Fibroblast of lung (primary cell): Measurements from ENCODE around the gene IQCF2. TPM values are rescaled to one million over a fixed set of nuclear protein-coding genes. Genes with fewer than 3 reads are reported as not detected.

Experiments used
- DNase-seq, 2 donors: peaks; one replicate each; pipeline versions ENCODE4 v3.0.0 to v3.0.0-alpha.2; 2010; ENCODE audit warnings: low read depth in 2 of 2
- H2AFZ ChIP-seq: 2 replicates; pipeline ENCODE4 v1.5.1; 2012; ENCODE audit warnings: low read length, control low read depth, inconsistent platforms
- H3K27ac ChIP-seq: 2 replicates; pipeline ENCODE4 v1.5.1; 2011; ENCODE audit warnings: low read length, control low read depth; ENCODE audit not compliant: insufficient read depth
- H3K27me3 ChIP-seq: 2 replicates; pipeline ENCODE4 v1.5.1; 2011; ENCODE audit warnings: mild to moderate bottlenecking, low read length; ENCODE audit not compliant: control insufficient read depth, insufficient read depth
- H3K36me3 ChIP-seq: 2 replicates; pipeline ENCODE4 v1.5.1; 2011; ENCODE audit warnings: low read length; ENCODE audit not compliant: control insufficient read depth, insufficient read depth
- H3K4me1 ChIP-seq: 2 replicates; pipeline ENCODE4 v1.5.1; 2011; ENCODE audit warnings: low read length; ENCODE audit not compliant: control insufficient read depth, insufficient read depth; ENCODE audit errors: extremely low read depth
- H3K4me2 ChIP-seq: 2 replicates; pipeline ENCODE4 v1.5.1; 2011; ENCODE audit warnings: low read length, control low read depth; ENCODE audit not compliant: insufficient read depth; ENCODE audit errors: extremely low read depth
- H3K4me3 ChIP-seq, 4 experiments: fragments of 200-600 bp in 1 of 4; sonication (generic) in 1 of 4; replicated peaks in 1 of 4; 2 replicates each; pipeline ENCODE4 v1.5.1; 2011 to 2016; ENCODE audit warnings: low read length in 4 of 4, low read depth in 3 of 4, mild to moderate bottlenecking in 3 of 4, control low read depth in 2 of 4, inconsistent platforms in 1 of 4, mixed read lengths in 1 of 4; ENCODE audit not compliant: insufficient read depth in 1 of 4; ENCODE audit errors: control extremely low read depth in 1 of 4
- H3K79me2 ChIP-seq: 2 replicates; pipeline ENCODE4 v1.5.1; 2012; ENCODE audit warnings: mild to moderate bottlenecking, low read length, inconsistent platforms; ENCODE audit not compliant: control insufficient read depth, insufficient read depth
- H3K9ac ChIP-seq: 2 replicates; pipeline ENCODE4 v1.5.1; 2011; ENCODE audit warnings: mild to moderate bottlenecking, low read length, control low read depth; ENCODE audit not compliant: insufficient read depth
- H3K9me3 ChIP-seq: 2 replicates; pipeline ENCODE4 v1.5.1; 2012; ENCODE audit warnings: low read depth, low read length; ENCODE audit not compliant: control insufficient read depth, insufficient read depth
- H4K20me1 ChIP-seq: 2 replicates; pipeline ENCODE4 v1.5.1; 2011; ENCODE audit warnings: low read length; ENCODE audit not compliant: control insufficient read depth, insufficient read depth; ENCODE audit errors: extremely low read depth
- EZH2 ChIP-seq: IDR thresholded peaks from 2 replicates; pipeline ENCODE4 v1.5.1; 2012; ENCODE audit warnings: low read length, control low read depth, mild to moderate bottlenecking; ENCODE audit errors: missing control alignments
- polyA plus RNA-seq, 2 donors: library from polyadenylated mRNA; depleted of rRNA in 1 of 2; stranded (reverse) in 1 of 2; unstranded in 1 of 2; fragments of >200 nt; gene quantifications; 2 replicates each; pipeline ENCODE4 v1.2.1, GENCODE V29; 2011 to 2012; ENCODE audit warnings: missing spikeins in 1 of 2
- total RNA-seq: library from RNA; depleted of rRNA; stranded (reverse); fragments of >200 nt; gene quantifications from 2 replicates; pipeline ENCODE4 v1.2.1, GENCODE V29; 2014
- TF ChIP-seq, protein P1 (sequence below), 2 donors: IDR thresholded peaks in 1 of 2; conservative IDR thresholded peaks in 1 of 2; 1 replicate in 1 of 2; 2 replicates in 1 of 2; pipeline ENCODE4 v1.5.1; 2011 to 2012; ENCODE audit warnings: low read length in 2 of 2, control low read depth in 1 of 2, inconsistent platforms in 1 of 2, low read depth in 1 of 2, mild to moderate bottlenecking in 1 of 2

IQCF2 gene
- total and polyA plus RNA-seq, 2 donors (not counting 1 experiment from before 2014, with no cell fraction given), result not detected

DNA sequence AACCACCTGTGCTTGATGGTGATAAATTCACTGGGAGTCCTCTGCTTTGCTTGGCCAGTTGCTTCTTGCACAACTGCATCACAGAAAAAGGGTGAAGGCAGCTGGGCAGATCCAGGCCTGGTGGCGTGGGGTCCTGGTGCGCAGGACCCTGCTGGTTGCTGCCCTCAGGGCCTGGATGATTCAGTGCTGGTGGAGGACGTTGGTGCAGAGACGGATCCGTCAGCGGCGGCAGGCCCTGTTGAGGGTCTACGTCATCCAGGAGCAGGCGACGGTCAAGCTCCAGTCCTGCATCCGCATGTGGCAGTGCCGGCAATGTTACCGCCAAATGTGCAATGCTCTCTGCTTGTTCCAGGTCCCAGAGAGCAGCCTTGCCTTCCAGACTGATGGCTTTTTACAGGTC is 31.1 kb upstream of the IQCF2 start:
- Histone ChIP-seq H4K20me1 (no peaks in the 10 kb centered on the region), H3K4me1 (no peaks in the 10 kb centered on the region), H3K9me3 (no peaks in the 10 kb centered on the region), H3K27ac (no peak overlapping the region), H3K4me3 (no peak overlapping the region), H3K9ac (no peak overlapping the region), H3K36me3 (no peaks in the 10 kb centered on the region), H2AFZ (no peak overlapping the region), H3K27me3 (no peaks in the 10 kb centered on the region), H3K4me2 (no peak overlapping the region), H3K79me2 (no peaks in the 10 kb centered on the region)
- TF ChIP-seq EZH2, result no peak
- TF ChIP-seq, protein P1, sequence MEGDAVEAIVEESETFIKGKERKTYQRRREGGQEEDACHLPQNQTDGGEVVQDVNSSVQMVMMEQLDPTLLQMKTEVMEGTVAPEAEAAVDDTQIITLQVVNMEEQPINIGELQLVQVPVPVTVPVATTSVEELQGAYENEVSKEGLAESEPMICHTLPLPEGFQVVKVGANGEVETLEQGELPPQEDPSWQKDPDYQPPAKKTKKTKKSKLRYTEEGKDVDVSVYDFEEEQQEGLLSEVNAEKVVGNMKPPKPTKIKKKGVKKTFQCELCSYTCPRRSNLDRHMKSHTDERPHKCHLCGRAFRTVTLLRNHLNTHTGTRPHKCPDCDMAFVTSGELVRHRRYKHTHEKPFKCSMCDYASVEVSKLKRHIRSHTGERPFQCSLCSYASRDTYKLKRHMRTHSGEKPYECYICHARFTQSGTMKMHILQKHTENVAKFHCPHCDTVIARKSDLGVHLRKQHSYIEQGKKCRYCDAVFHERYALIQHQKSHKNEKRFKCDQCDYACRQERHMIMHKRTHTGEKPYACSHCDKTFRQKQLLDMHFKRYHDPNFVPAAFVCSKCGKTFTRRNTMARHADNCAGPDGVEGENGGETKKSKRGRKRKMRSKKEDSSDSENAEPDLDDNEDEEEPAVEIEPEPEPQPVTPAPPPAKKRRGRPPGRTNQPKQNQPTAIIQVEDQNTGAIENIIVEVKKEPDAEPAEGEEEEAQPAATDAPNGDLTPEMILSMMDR (conservative IDR thresholded peaks at IDR 0.05 in 1 of 2, IDR thresholded peaks at IDR 0.05 in 1 of 2; ENCODE audit: low read depth in 1 of 2, low read length in 2 of 2), result no peak
- DNase-seq, result no peak

DNA sequence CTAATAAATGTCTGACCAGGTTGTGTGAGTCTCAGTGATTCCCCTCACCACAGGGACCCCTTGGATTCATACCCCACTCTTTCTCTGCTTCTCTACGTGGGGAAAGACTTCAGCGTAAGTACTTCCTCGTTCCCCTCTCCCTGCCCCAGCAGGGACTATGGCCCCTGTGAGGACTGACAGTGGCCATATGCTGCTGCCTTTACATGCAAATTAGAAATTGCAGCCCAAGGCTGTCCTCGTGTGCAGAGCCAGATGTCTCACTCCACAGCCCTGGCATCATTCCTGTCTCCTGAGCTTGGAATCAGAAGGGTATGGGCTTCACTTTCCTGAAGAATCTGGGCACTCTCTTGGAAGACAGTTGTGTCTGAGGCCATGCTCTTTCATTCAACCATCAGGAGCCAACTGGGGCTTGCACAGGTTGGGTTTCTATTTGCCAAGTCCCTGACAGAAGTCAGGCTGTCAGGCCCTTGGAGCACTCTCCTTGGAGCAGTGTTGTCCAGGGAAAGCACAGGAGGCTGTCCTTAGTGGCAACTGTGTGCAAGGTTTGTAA is 30.5 kb upstream of the IQCF2 start:
- H4K20me1 ChIP-seq, result no peaks in the 10 kb centered on the region
- H3K4me1 ChIP-seq, result no peaks in the 10 kb centered on the region
- H3K4me2 ChIP-seq, result no peak overlapping the region
- H3K9ac ChIP-seq, result no peak overlapping the region
- no peaks in the 10 kb centered on the region for H3K36me3 ChIP-seq
- no peak overlapping the region for H3K27ac ChIP-seq
- no peak for DNase-seq
- no peak overlapping the region for H3K4me3 ChIP-seq
- no peaks in the 10 kb centered on the region for H3K27me3 ChIP-seq
- no peaks in the 10 kb centered on the region for H3K9me3 ChIP-seq
- TF ChIP-seq, protein P1 (conservative IDR thresholded peaks at IDR 0.05 in 1 of 2, IDR thresholded peaks at IDR 0.05 in 1 of 2; ENCODE audit: low read depth in 1 of 2, low read length in 2 of 2), result no peak
- TF ChIP-seq EZH2, result no peak
- H3K79me2 ChIP-seq, result no peaks in the 10 kb centered on the region
- no peak overlapping the region for H2AFZ ChIP-seq

DNA sequence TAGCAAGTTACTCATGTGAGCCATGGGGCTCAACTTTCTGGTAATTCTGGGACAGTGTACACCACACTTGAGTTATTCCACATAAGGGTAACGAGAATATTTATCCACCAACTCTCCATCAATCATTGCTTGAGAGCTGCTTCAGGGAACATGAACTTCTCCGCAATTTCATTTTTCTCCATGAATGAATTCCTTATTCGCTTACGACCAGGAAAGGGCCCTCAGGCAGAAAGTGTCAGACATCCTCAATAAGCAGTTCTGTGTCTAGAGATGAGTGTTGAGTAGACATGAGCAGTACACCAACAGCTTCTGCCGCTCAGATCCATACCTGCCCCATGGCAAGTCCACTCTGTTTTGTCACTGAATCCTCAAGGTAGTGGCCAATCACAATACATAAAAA is 24.8 kb upstream of the IQCF2 start:
- H2AFZ ChIP-seq, result no peak overlapping the region
- H3K4me2 ChIP-seq, result no peak overlapping the region
- H3K27me3 ChIP-seq, result no peaks in the 10 kb centered on the region
- DNase-seq, result no peak
- no peaks in the 10 kb centered on the region for H4K20me1 ChIP-seq
- TF ChIP-seq EZH2, result no peak
- TF ChIP-seq, protein P1 (conservative IDR thresholded peaks at IDR 0.05 in 1 of 2, IDR thresholded peaks at IDR 0.05 in 1 of 2; ENCODE audit: low read depth in 1 of 2, low read length in 2 of 2), result no peak
- no peaks in the 10 kb centered on the region for H3K36me3 ChIP-seq
- no peak overlapping the region for H3K9ac ChIP-seq
- H3K4me1 ChIP-seq, result no peaks in the 10 kb centered on the region
- H3K4me3 ChIP-seq, result no peak overlapping the region
- no peak overlapping the region for H3K27ac ChIP-seq
- H3K9me3 ChIP-seq, result no peaks in the 10 kb centered on the region
- no peaks in the 10 kb centered on the region for H3K79me2 ChIP-seq
